HepG2 (cell line): ENCODE data around the gene LRRC43. TPM values are rescaled to one million over a fixed set of nuclear protein-coding genes. Genes with fewer than 3 reads are reported as not detected.
A peak's percentile ranks its signal among the peaks of the same experiment; 100 is the strongest.

Experiments used
- ADNP ChIP-seq: sonication (generic); formaldehyde crosslinking; IDR thresholded peaks from 2 replicates; pipeline ENCODE4 v1.4.0; 2020; ENCODE audit warnings: missing genetic modification reagents
- GABPB1 ChIP-seq: IDR thresholded peaks from 2 replicates; pipeline ENCODE4 v1.6.1; 2016; ENCODE audit warnings: mild to moderate bottlenecking, missing genetic modification reagents, moderate library complexity, missing compliant biosample characterization
- HNRNPLL ChIP-seq: fragments of 200-400 bp; formaldehyde crosslinking; IDR thresholded peaks from 2 replicates; pipeline ENCODE4 v1.6.1; 2017; ENCODE audit warnings: mild to moderate bottlenecking, low read depth, low read length; ENCODE audit not compliant: poor library complexity, severe bottlenecking
- MAFK ChIP-seq, 2 experiments: IDR thresholded peaks in 1 of 2; conservative IDR thresholded peaks in 1 of 2; 2 replicates each; pipeline ENCODE4 v1.6.1; 2011; ENCODE audit warnings: improper control_type of control experiment in 2 of 2, low read length in 2 of 2
- MIXL1 ChIP-seq: IDR thresholded peaks from 2 replicates; pipeline ENCODE4 v1.6.1; 2016
- MLLT10 ChIP-seq: sonication (generic); formaldehyde crosslinking; IDR thresholded peaks from 2 replicates; pipeline ENCODE4 v1.4.0; 2020; ENCODE audit warnings: missing genetic modification reagents
- POGK ChIP-seq: sonication (generic); formaldehyde crosslinking; conservative IDR thresholded peaks from 2 replicates; pipeline ENCODE4 v1.8.0; 2022; ENCODE audit warnings: mild to moderate bottlenecking, moderate library complexity, missing genetic modification reagents
- PTBP1 ChIP-seq: fragments of 200-400 bp; formaldehyde crosslinking; IDR thresholded peaks from 2 replicates; pipeline ENCODE4 v1.6.1; 2018; ENCODE audit warnings: low read length, low read depth; ENCODE audit not compliant: poor library complexity, severe bottlenecking
- RERE ChIP-seq: IDR thresholded peaks from 2 replicates; pipeline ENCODE4 v1.6.1; 2016; ENCODE audit warnings: low read depth, missing genetic modification reagents, missing compliant biosample characterization
- TMF1 ChIP-seq: sonication (generic); formaldehyde crosslinking; IDR thresholded peaks from 2 replicates; pipeline ENCODE4 v1.8.1; 2022; ENCODE audit warnings: low read depth, missing genetic modification reagents
- ZNF432 ChIP-seq: sonication (generic); formaldehyde crosslinking; IDR thresholded peaks from 2 replicates; pipeline ENCODE4 v1.5.0; 2020; ENCODE audit warnings: missing genetic modification reagents, mild to moderate bottlenecking, borderline replicate concordance
- ZNF580 ChIP-seq: IDR thresholded peaks from 2 replicates; pipeline ENCODE4 v1.6.1; 2016; ENCODE audit warnings: low read depth, borderline replicate concordance
- ZNF709 ChIP-seq: sonication (generic); formaldehyde crosslinking; IDR thresholded peaks from 2 replicates; pipeline ENCODE4 v1.5.0; 2020; ENCODE audit warnings: mild to moderate bottlenecking, missing genetic modification reagents
- ZNF772 ChIP-seq: sonication (generic); formaldehyde crosslinking; IDR thresholded peaks from 2 replicates; pipeline ENCODE4 v1.5.0; 2020; ENCODE audit warnings: mild to moderate bottlenecking, missing genetic modification reagents
- ZSCAN21 ChIP-seq: sonication (generic); formaldehyde crosslinking; IDR thresholded peaks from 2 replicates; pipeline ENCODE4 v1.8.0; 2022; ENCODE audit warnings: mild to moderate bottlenecking, missing genetic modification reagents, moderate library complexity, borderline replicate concordance
- polyA plus RNA-seq, 8 experiments: library from polyadenylated mRNA; depleted of rRNA in 3 of 8; stranded (reverse) in 7 of 8; unstranded in 1 of 8; fragments of >200 nt; fragmentation: Illumina TruSeq in 4 of 8; extraction: Trizol in 4 of 8; gene quantifications; 2 replicates each; pipeline versions ENCODE4 v1.2.1 to v1.2.3, GENCODE V29; 2011 to 2016; ENCODE audit warnings: low read depth in 4 of 8, missing spikeins in 1 of 8, mixed read lengths in 1 of 8; ENCODE audit not compliant: insufficient read depth in 1 of 8
- total RNA-seq, 5 experiments: library from RNA; depleted of rRNA; stranded (reverse); fragments of >200 nt; fragmentation: Illumina TruSeq; extraction: Trizol; gene quantifications; 2 replicates each; pipeline ENCODE4 v1.2.3, GENCODE V29; 2016; ENCODE audit warnings: low read depth in 1 of 5
- TF ChIP-seq, protein P1 (sequence below): sonication (generic); formaldehyde crosslinking; IDR thresholded peaks from 2 replicates; pipeline ENCODE4 v1.5.1; 2020; ENCODE audit warnings: mild to moderate bottlenecking, missing genetic modification reagents, borderline replicate concordance
- TF ChIP-seq, protein P2 (sequence below): sonication (generic); formaldehyde crosslinking; IDR thresholded peaks from 2 replicates; pipeline ENCODE4 v1.9.0; 2022; ENCODE audit warnings: missing genetic modification reagents, mild to moderate bottlenecking, borderline replicate concordance

The LRRC43 gene
- total and polyA plus RNA-seq, 2 of the 13 experiments (the other 11 are each of a cell fraction or from before 2014, with no cell fraction given) = not detected

GRCh38 chr12:122203301-122204166 lies 20.6 kb downstream of the LRRC43 start, which contains the start of gene B3GNT4 (continued):
- no peak for TF ChIP-seq RERE (CRISPR knock-in tag)
- TF ChIP-seq MIXL1 (CRISPR knock-in tag) = no peak
- TF ChIP-seq TMF1 (CRISPR knock-in tag) = no peak
- TF ChIP-seq, protein P1, sequence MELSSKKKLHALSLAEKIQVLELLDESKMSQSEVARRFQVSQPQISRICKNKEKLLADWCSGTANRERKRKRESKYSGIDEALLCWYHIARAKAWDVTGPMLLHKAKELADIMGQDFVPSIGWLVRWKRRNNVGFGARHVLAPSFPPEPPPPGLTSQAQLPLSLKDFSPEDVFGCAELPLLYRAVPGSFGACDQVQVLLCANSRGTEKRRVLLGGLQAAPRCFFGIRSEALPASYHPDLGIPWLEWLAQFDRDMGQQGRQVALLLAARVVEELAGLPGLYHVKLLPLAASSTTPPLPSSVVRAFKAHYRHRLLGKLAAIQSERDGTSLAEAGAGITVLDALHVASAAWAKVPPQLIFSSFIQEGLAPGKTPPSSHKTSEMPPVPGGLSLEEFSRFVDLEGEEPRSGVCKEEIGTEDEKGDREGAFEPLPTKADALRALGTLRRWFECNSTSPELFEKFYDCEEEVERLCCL (CRISPR knock-in tag) = no peak
- peak; percentile 63; the same call in 1 of the 2 replicates for TF ChIP-seq ZSCAN21 (CRISPR knock-in tag)
- TF ChIP-seq HNRNPLL = peak; percentile 58
- TF ChIP-seq ZNF580 (CRISPR knock-in tag) = no peak
- TF ChIP-seq POGK (CRISPR knock-in tag) = no peak
- TF ChIP-seq ZNF432 (CRISPR knock-in tag) = no peak
- peak; percentile 27; the same call in 1 of the 2 replicates for TF ChIP-seq ZNF709 (CRISPR knock-in tag)
- TF ChIP-seq ADNP (CRISPR knock-in tag) = no peak
- peak; percentile 23; the same call in 1 of the 2 replicates for TF ChIP-seq GABPB1
- TF ChIP-seq MLLT10 = no peak
- TF ChIP-seq PTBP1 = no peak
- TF ChIP-seq, protein P2, sequence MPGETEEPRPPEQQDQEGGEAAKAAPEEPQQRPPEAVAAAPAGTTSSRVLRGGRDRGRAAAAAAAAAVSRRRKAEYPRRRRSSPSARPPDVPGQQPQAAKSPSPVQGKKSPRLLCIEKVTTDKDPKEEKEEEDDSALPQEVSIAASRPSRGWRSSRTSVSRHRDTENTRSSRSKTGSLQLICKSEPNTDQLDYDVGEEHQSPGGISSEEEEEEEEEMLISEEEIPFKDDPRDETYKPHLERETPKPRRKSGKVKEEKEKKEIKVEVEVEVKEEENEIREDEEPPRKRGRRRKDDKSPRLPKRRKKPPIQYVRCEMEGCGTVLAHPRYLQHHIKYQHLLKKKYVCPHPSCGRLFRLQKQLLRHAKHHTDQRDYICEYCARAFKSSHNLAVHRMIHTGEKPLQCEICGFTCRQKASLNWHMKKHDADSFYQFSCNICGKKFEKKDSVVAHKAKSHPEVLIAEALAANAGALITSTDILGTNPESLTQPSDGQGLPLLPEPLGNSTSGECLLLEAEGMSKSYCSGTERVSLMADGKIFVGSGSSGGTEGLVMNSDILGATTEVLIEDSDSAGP (CRISPR knock-in tag) = no peak
- TF ChIP-seq MAFK (conservative IDR thresholded peaks at IDR 0.05 in 1 of 2, IDR thresholded peaks at IDR 0.05 in 1 of 2; ENCODE audit: low read length in 2 of 2) = no peak
- no peak for TF ChIP-seq ZNF772 (CRISPR knock-in tag)
